Stomach (tissue), 4 donors: ENCODE data around the gene SH3RF3.

Experiments
- EP300 ChIP-seq: sonication (generic); formaldehyde crosslinking; IDR thresholded peaks from one replicate; pipeline ENCODE4 v1.6.1; 2017; ENCODE audit warnings: antibody characterized with exemption
- POLR2A ChIP-seq, 4 donors: fragments of 450-650 bp; IDR thresholded peaks; one replicate each; pipeline ENCODE4 v1.6.1; 2016; ENCODE audit warnings: antibody characterized with exemption in 4 of 4, control low read depth in 2 of 4, mild to moderate bottlenecking in 1 of 4, moderate library complexity in 1 of 4
- POLR2AphosphoS5 ChIP-seq, 3 donors: sonication (generic); formaldehyde crosslinking; IDR thresholded peaks; one replicate each; pipeline ENCODE4 v1.6.1; 2016; ENCODE audit warnings: antibody characterized with exemption in 3 of 3
- TF ChIP-seq, protein P1 (sequence below), 7 experiments: fragments of 450-650 bp in 4 of 7; fragments of 200-600 bp in 3 of 7; sonication (generic) in 3 of 7; IDR thresholded peaks; one replicate each; pipeline ENCODE4 v1.5.1; 2016 to 2019; ENCODE audit warnings: antibody characterized with exemption in 7 of 7, control low read depth in 2 of 7, mild to moderate bottlenecking in 1 of 7

DNA sequence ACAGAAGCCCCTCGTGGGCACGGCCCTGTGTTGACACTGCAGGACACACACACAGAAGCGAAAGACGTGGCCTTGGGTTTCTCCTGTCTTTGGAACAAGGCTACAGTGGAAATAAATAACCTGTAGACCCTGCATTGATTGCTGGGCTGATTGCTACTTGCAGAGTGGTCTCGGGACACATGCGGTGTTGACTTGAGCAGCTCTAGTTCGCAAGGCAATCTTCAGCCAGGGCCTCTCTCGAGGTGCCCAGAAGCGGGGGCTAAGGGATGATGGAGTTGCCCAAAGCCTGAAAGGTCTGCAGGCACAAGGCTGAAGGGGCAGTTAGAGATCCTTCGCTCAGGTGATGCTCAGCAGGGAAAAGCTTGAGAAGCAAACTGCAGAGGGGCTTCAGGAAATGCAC is 304.5 kb downstream of the SH3RF3 start:
- TF ChIP-seq, protein P1, sequence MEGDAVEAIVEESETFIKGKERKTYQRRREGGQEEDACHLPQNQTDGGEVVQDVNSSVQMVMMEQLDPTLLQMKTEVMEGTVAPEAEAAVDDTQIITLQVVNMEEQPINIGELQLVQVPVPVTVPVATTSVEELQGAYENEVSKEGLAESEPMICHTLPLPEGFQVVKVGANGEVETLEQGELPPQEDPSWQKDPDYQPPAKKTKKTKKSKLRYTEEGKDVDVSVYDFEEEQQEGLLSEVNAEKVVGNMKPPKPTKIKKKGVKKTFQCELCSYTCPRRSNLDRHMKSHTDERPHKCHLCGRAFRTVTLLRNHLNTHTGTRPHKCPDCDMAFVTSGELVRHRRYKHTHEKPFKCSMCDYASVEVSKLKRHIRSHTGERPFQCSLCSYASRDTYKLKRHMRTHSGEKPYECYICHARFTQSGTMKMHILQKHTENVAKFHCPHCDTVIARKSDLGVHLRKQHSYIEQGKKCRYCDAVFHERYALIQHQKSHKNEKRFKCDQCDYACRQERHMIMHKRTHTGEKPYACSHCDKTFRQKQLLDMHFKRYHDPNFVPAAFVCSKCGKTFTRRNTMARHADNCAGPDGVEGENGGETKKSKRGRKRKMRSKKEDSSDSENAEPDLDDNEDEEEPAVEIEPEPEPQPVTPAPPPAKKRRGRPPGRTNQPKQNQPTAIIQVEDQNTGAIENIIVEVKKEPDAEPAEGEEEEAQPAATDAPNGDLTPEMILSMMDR (IDR thresholded peaks at IDR 0.05) = no peak
- TF ChIP-seq POLR2A (IDR thresholded peaks at IDR 0.05) (no peak), POLR2AphosphoS5 (IDR thresholded peaks at IDR 0.05) (no peak), EP300 (no peak)
